Adrenal gland (tissue), 5 donors: ENCODE results near the gene GALNT11.

Source experiments
- POLR2A ChIP-seq, 2 donors: fragments of 450-650 bp; IDR thresholded peaks; one replicate each; pipeline ENCODE4 v1.6.1; 2017; ENCODE audit warnings: antibody characterized with exemption in 2 of 2, mild to moderate bottlenecking in 2 of 2, moderate library complexity in 1 of 2
- TF ChIP-seq, protein P1 (sequence below), 6 experiments: fragments of 450-650 bp in 4 of 6; fragments of 200-600 bp in 2 of 6; sonication (generic) in 1 of 6; IDR thresholded peaks; 1 replicate in 5 of 6; 2 replicates in 1 of 6; pipeline versions ENCODE4 v1.5.1 to v1.8.0; 2016 to 2021; ENCODE audit warnings: antibody characterized with exemption in 6 of 6, mild to moderate bottlenecking in 2 of 6, moderate library complexity in 1 of 6
- donor health status: DM: no; HTN: no; CAD: no.

DNA sequence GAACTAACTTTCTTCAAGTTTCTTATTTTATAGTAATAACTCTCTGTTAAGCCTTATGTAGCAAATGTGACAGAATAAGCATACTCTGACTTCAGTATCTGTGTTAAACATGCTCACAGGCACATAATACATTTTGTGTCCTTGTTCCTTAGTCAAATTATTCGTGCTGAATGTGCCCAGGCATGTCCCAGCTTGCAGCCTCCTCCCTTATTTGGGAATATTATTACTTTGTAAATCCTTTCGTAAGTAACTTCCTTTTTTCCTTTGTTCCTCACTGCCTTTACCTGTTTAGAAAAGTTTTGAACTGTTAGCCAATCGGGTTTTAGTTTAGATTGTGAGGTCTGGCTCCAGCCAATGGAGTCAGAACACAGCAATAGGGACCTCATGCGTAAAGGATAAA, 46.9 kb downstream of the GALNT11 start:
- TF ChIP-seq POLR2A (IDR thresholded peaks at IDR 0.05) = no peak
- TF ChIP-seq, protein P1, sequence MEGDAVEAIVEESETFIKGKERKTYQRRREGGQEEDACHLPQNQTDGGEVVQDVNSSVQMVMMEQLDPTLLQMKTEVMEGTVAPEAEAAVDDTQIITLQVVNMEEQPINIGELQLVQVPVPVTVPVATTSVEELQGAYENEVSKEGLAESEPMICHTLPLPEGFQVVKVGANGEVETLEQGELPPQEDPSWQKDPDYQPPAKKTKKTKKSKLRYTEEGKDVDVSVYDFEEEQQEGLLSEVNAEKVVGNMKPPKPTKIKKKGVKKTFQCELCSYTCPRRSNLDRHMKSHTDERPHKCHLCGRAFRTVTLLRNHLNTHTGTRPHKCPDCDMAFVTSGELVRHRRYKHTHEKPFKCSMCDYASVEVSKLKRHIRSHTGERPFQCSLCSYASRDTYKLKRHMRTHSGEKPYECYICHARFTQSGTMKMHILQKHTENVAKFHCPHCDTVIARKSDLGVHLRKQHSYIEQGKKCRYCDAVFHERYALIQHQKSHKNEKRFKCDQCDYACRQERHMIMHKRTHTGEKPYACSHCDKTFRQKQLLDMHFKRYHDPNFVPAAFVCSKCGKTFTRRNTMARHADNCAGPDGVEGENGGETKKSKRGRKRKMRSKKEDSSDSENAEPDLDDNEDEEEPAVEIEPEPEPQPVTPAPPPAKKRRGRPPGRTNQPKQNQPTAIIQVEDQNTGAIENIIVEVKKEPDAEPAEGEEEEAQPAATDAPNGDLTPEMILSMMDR (IDR thresholded peaks at IDR 0.05) = no peak
